ENCODE measurements around the gene AGRP.
A peak's percentile ranks its signal among the peaks of the same experiment; 100 is the strongest.

Gene AGRP

GRCh38 chr16:67463059-67463458 is 20.3 kb downstream of the AGRP start:
- no peak for DNase-seq

GRCh38 chr16:67462279-67462655 is 21.1 kb downstream of the AGRP start:
- no peak for DNase-seq

DNA sequence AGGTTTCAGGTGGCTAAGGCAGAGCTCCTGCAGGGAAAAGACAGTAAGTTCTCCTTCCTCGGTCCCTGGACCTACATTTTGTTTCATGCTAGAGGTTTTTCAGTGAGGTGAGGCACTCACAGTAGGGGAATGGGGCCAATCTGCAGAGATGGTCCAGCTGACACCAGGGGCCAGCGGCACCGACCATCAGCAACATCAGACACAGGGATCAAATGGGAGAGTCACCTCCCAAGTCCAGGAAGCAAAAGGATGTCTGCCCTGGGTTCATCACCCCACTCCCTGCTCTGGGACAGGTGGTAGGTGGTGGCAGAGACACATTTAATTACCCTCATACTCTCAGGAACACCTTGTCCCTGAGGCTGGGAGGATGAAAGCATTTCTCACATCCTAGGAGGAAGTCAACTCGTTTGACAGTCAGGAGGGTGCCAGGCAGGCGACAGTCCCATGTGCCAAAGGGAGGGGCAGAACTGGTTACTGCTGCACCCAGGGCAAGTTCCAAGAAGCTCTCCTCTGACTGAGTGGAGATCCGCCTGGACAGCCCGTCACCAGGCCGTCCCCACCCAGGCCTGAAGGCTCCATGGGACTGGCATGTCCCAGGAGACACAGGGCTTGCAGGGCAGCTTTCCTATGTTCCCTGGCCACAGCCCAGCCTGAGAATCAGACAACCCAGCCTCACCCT is 21.6 kb downstream of the AGRP start:
- DNase-seq: no peak

- no peak for DNase-seq
Observed at GRCh38 chr16:67460961-67461360, 22.4 kb downstream of the AGRP start.

DNA sequence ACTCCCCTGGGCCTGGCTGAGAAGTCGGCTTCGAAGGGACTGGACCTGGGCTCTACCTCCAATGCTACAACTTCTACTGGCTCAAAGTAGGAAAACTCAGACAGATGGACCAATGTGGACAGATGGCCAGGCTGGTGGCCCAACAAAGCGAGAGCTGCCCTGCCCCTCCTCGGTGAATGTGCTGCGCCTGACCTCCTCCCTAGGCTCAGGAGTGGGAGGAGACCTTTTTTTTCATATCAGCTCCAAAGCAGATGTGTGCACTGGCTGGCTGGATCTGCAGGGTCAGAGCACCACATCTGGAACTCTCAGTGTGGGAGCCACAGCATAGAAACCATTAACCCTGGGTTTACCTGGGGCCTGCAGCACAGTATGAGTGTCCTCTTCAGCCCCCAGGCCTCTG is 23.2 kb downstream of the AGRP start:
- DNase-seq: no peak

- DNase-seq: no peak
Observed at GRCh38 chr16:67459861-67460150, 23.5 kb downstream of the AGRP start.

- DNase-seq: no peak
Observed at GRCh38 chr16:67459066-67459860, 24.1 kb downstream of the AGRP start.

- DNase-seq: no peak
Observed at GRCh38 chr16:67458121-67458641, 25.2 kb downstream of the AGRP start.

DNA sequence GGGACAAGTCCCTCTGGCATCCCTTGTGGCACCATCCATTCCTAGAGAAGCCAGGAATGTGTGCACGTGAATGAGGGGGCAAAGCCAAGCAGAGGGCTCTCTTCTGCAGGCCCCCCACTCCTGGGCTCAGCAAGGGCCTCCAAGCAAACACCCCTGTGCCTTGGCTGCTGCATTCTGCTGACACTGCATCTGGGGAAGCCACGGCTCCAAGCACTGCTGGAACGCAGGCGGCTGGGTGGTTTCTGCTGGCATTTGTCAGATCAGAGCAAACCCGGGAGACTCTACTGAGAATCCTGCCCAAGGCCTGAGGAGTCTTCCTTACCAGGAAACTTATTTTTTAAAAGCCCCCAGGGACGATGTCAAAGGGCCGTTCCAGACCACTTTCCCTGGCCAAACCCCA is 25.7 kb downstream of the AGRP start:
- DNase-seq: no peak

- peak; percentile 22 to 26 for DNase-seq
Observed at GRCh38 chr16:67456391-67457081, 26.8 kb downstream of the AGRP start.

DNA sequence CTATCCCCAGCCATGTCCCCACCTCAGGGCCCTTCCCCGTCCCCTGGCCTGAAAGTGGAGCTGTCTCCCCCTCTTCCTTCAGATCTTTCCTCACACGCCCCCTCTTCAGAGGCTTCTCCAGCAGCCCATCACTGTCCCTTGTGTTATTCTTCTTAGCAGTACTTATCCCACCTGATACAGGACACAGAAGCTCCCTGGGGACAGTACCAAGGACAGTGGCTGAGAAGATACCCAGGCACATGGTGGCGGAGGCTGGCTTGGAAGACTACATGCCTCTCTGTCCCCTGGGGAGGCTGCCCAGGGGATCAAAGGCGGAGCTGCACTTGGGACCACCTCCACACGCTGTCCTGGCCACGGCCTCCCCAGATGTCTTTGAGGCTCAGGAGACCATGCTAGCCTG is 28.5 kb downstream of the AGRP start:
- DNase-seq: no peak

- no peak for DNase-seq
Observed at GRCh38 chr16:67454104-67454503, 29.2 kb downstream of the AGRP start.

- no peak for DNase-seq
Observed at GRCh38 chr16:67451704-67452435, 31.5 kb downstream of the AGRP start.

- no peak for DNase-seq
Observed at GRCh38 chr16:67451061-67451703, 32.2 kb downstream of the AGRP start.

GRCh38 chr16:67449739-67450138 is 33.6 kb downstream of the AGRP start:
- DNase-seq: no peak

DNA sequence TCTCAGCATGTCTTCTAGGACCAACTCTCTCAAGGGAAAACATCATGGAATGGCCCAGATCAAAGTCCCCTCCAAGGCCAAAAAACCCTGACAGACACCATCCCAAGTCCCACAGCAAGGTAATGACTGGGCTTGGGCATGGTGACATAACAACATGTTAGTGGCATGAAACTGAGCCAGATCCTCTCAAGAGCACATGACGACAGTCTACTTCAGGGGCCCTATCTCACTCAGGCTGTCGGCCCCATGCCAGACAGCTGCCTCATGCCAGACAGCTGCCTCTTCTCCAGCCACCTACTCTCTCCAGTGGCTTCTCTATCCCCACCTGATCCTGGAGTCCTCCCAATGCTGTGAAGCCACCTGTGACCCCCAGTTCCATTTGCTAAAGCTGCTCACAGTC is 34.0 kb downstream of the AGRP start:
- DNase-seq: peak; percentile 83

DNA sequence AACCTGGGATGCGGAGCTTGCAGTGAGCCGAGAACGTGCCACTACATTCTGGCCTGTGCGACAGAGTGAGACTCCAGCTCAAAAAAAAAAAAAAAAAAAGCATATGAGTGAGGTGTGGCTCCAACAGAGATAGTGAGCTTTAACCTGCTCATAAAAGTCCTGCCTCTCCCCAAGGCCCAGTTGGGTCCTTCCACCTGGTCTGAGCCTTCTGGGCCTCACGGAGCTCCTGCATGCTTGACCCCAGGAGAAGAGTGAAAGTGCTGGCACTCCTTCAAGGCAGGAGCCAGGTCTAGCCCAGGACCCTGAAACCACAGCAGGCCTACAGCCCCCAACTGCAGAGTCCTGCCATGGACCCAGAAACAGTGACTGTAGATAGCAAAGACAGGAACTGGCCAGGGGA is 34.8 kb downstream of the AGRP start:
- DNase-seq: no peak

- DNase-seq: peak; percentile 43 to 51
Observed at GRCh38 chr16:67447508-67448076, 35.8 kb downstream of the AGRP start.

DNA sequence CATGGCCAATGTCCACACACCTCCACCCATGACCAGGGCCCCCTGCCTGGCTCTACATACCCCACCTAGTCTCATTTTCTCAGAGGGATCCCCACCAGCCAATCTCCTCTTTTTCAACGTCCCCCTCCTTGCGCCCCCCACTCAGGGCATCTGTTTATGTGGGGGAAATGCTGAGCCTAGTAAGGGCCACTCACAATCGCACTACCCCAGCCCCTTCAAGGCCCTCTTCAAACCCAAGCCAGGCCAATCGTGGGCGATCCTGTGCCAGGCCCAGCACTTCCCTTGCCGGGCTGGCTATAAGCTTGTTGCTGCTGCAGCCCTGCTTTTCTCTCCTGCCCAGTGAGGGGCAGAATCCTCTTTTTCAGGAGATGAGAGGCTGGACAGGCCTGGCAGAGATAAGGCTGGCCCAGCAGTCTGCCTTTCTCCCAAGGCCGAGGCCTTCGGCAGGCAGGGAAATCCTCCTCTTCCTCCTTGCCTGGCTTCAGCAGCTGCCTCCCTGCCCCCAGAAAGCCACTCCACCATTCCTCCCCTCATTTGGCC is 36.3 kb downstream of the AGRP start:
- DNase-seq: no peak

DNA sequence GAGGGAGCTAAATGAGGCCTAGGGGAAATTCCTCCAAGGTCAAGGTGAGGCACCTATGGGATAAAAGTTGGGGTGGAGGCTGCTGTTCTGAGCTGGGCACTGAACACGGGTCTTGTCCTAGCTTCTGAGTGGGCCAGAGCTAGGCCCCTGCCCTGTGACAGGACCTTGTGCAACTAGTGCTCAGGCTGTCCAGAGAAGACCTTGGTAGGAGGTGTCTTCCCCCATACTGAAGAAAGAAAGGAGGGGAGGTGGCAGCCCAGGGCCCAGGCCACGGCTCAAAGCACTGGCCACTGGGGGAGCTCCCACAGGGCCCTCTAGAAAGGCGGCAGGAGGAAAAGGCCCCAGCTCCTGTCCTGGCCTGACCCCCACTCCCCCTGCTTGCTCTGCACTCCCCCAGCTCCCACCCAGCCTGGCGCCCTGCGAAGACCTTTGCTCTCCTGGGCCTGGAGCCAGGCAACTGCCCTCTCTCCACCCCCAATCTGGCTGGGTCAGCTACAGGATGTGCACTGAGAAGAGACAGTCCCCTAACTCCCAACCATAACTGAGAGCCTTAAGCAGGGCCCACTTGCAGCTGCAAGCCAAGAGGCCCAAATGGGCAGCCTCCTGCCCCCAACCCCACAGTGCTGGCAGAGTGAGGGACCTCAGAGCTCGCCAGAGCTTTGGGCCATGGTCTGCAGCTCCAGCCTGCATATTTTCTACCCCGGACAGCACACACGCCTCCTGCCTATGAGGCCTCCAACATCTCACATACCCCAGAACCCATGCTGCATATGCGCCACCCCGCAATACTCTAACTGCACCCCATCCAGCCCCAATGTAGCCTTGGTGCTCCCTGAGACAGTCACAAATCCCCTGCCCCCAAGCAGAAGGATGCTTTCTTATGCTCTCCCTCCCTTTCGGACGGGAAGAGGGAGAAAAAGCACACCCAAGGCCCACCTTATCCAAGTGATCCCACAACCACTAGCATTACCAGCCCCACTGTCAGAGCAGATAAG is 37.1 kb downstream of the AGRP start:
- no peak for DNase-seq

GRCh38 chr16:67445441-67445912 is 37.9 kb downstream of the AGRP start:
- DNase-seq: no peak

Measured in SHP77 (cell line).